AG04449 (cell line): ENCODE data around the gene ABHD17C.

Experiments
- CTCF ChIA-PET: fragments of 350-600 bp; formaldehyde crosslinking; extraction: SDS; loops from one replicate; lab custom pipeline; 2021; ENCODE audit warnings: antibody characterized with exemption; lab: Yijun Ruan, JAX
- POLR2A ChIA-PET: fragments of 400-600, 350-600 bp; formaldehyde crosslinking; extraction: SDS; loops from one replicate; lab custom pipeline; 2020; ENCODE audit warnings: antibody characterized with exemption, inconsistent platforms; lab: Yijun Ruan, JAX
- DNase-seq: peaks from one replicate; pipeline ENCODE4 v3.0.0-alpha.2; 2010; ENCODE audit warnings: low read depth, low spot score
- H3K4me3 ChIP-seq: 2 replicates; pipeline ENCODE4 v1.5.1; 2011; ENCODE audit warnings: low read depth, mild to moderate bottlenecking, control low read depth, low read length
- TF ChIP-seq, protein P1 (sequence below): IDR thresholded peaks from one replicate; pipeline ENCODE4 v1.5.1; 2011; ENCODE audit warnings: mild to moderate bottlenecking, moderate library complexity, low read length, control low read depth, inconsistent platforms; ENCODE audit not compliant: insufficient read depth; ENCODE audit errors: missing control alignments

Gene ABHD17C

DNA sequence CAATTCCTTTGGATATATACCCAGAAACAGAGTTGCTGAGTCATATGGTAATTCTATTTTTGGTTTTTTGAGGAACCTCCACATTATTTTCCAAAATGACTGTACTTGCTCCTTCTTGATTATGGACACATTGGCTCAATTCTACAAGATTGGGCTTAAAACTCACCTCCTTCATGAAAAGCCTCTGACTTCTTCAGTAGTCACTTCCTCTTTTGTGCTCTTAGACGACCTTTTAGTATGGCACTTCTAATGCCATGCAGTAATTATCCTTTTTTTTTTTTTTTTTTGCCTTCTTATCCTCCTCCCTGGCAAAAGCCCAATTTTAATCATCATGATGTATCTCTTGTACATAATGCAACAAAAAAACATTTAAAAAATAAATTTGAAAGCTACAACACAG lies 33.0 kb upstream of the ABHD17C start:
- no peak for DNase-seq
- POLR2A ChIA-PET, result interaction anchor here (0.5 kb wide), 1 partner anchor 117 kb away, joined by 4 read pairs; the partner anchor contains the start of gene CEMIP
- TF ChIP-seq, protein P1, sequence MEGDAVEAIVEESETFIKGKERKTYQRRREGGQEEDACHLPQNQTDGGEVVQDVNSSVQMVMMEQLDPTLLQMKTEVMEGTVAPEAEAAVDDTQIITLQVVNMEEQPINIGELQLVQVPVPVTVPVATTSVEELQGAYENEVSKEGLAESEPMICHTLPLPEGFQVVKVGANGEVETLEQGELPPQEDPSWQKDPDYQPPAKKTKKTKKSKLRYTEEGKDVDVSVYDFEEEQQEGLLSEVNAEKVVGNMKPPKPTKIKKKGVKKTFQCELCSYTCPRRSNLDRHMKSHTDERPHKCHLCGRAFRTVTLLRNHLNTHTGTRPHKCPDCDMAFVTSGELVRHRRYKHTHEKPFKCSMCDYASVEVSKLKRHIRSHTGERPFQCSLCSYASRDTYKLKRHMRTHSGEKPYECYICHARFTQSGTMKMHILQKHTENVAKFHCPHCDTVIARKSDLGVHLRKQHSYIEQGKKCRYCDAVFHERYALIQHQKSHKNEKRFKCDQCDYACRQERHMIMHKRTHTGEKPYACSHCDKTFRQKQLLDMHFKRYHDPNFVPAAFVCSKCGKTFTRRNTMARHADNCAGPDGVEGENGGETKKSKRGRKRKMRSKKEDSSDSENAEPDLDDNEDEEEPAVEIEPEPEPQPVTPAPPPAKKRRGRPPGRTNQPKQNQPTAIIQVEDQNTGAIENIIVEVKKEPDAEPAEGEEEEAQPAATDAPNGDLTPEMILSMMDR, result no peak
- CTCF ChIA-PET, result interaction anchor here (0.9 to 3.5 kb wide), 7 partner anchors 9 to 244 kb away, joined by 3 to 31 read pairs (median 4); partner anchors contain the start of gene CEMIP
- no peak overlapping the region for H3K4me3 ChIP-seq

DNA sequence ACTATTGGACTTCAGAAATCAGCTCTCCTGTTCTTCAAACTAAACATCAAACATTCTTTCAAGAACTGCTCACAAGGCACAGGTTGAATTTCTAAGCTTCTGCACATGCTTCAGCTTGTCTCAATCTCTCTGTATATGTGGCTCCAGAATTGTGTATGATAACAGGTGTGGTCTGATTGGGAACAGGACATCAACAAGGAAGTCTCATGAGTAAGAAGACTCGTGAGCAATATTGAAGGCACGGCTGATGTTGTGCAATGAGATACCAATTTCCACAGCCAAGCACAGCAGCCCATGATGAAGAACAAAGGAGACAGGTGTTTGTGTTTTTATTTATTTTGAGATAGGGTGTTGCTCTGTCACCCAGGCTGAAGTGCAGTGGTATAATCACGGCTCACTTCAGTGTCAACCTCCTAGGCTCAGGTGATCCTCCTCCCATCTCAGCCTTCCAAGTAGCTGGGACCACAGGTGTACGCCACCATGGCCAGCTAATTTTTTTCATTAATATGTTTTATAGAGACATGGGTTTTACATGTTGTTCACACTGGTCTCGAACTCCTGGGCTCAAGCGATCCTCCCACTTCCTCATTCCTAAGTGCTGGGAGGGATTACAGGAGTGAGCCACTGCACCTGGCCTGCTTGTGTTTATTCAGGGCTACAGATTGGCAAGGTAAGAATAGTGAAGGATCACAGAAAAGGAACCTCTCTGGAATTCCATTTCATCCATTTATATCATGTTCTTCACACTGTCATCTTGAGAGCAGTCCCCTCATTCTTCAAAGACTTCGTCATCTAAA lies 32.2 kb upstream of the ABHD17C start:
- no peak overlapping the region for H3K4me3 ChIP-seq
- CTCF ChIA-PET, result interaction anchor here (0.9 to 1.3 kb wide), 5 partner anchors 9 to 244 kb away, joined by 3 to 5 read pairs (median 3); no protein-coding TSS in a partner anchor
- TF ChIP-seq, protein P1, result no peak
- DNase-seq, result no peak
- POLR2A ChIA-PET, result interaction anchor here (0.5 kb wide), 1 partner anchor 116 kb away, joined by 4 read pairs; the partner anchor contains the start of gene CEMIP

DNA sequence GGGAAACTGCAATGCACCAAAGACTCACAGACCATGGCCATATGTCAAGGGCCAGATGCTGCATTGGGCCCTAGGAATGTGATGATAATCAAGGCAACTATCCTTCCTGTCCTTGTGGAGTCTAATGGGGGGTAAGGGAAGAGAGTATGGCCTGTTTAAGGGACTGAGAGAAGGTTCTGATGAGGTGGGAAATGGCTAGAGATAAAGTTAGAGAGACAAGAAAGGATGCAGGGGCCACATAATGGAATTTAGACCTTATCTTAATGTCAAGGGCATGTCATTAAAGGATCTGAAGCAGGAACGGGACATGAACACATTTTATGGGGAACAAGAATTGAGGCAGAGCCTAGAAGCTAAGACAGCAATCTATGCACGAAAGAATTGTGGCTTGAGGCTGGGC lies 30.0 kb upstream of the ABHD17C start:
- ChIA-PET POLR2A (no interaction called here), CTCF (interaction anchor here (1.0 to 1.9 kb wide), 2 partner anchors 9 to 98 kb away, joined by 3 to 4 read pairs; no protein-coding TSS in a partner anchor)
- H3K4me3 ChIP-seq, result no peak overlapping the region
- DNase-seq, result no peak
- TF ChIP-seq, protein P1, result no peak

DNA sequence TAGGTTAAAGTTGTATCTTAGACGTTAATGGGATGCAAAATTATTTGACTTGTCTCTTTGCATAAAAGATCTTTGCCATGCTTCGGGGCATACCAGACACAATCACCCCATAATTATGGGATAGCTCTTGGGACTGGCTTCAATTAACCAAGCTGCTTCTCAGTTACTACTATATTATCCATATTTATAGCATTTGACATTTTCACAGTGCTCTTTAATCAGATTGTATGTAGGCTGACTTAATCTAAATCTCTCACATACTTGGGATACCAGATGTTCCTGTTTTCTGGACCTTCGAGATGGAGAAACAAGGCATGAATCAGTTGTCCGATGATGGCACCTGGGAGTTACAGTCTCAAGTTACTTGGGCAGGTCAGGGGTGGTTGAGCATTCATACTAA lies 27.2 kb upstream of the ABHD17C start:
- ChIA-PET POLR2A (no interaction called here), CTCF (interaction anchor here (2.9 kb wide), 1 partner anchor 8 kb away, joined by 16 read pairs; no protein-coding TSS in a partner anchor)
- TF ChIP-seq, protein P1, result no peak
- no peak for DNase-seq
- H3K4me3 ChIP-seq, result no peak overlapping the region

DNA sequence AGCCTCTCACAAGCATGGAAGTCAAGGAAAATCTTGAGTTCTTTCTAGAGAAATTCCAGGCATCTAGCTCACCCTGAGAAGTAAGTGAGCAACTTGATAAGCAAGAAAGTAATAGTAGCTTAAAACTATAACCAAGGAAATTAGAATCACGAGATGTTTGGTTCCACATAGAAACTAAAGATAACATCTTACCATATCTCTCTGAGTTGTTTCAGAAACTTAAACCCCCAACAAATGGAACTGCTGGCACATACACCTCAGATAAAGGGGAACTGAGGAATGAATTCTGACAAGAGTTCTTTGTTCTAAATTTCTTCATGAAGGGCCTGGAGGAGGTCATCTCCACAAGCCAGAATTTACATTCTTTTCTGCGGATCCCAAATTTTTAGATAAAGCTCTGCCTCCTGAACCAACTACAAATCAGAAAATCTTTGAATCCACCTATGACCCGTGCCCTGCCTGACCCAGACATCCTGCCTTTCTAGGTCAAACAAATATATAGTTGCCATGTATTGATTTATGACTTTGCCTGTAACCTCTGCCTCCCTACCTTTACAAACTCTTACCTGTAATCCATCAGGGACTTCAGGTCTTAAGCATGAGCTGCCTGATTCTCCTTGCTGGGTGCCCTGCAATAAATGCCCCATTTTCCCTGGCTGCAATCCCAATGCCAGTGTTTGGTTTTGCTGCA lies 26.4 kb upstream of the ABHD17C start:
- ChIA-PET POLR2A (interaction anchor here (1.2 kb wide), 1 partner anchor 26 kb away, joined by 4 read pairs; the partner anchor contains the start of gene ABHD17C), CTCF (interaction anchor here (1.6 to 2.9 kb wide), 2 partner anchors 8 to 212 kb away, joined by 5 to 16 read pairs; no protein-coding TSS in a partner anchor)
- no peak overlapping the region for H3K4me3 ChIP-seq
- TF ChIP-seq, protein P1, result no peak
- DNase-seq, result no peak
